Right lobe of liver (tissue), 6 donors: ENCODE data around the gene RAB4A. TPM values are rescaled to one million over a fixed set of nuclear protein-coding genes. Genes with fewer than 3 reads are reported as not detected.

Experiments used
- ATAC-seq, 4 donors: fragments of 200-7000 bp; cut with Tn5 transposase; one replicate each; pipeline ENCODE4 v1.9.1; 2020; ENCODE audit warnings: mild to moderate bottlenecking in 4 of 4, moderate library complexity in 4 of 4
- DNase-seq, 3 donors: peaks; one replicate each; pipeline ENCODE4 v3.0.0-alpha.2; 2020
- H3K27ac ChIP-seq, 3 donors: fragments of 200-600 bp; one replicate each; pipeline ENCODE4 v1.8.0; 2022
- H3K27me3 ChIP-seq, 2 donors: fragments of 200-600 bp; one replicate each; pipeline ENCODE4 v1.8.0; 2022
- H3K36me3 ChIP-seq, 4 donors: fragments of 200-600 bp; sonication (generic) in 1 of 4; one replicate each; pipeline versions ENCODE4 v1.5.1 to v1.8.0; 2017 to 2022; ENCODE audit warnings: control low read depth in 1 of 4
- H3K4me1 ChIP-seq, 4 donors: fragments of 200-600 bp; sonication (generic) in 1 of 4; one replicate each; pipeline versions ENCODE4 v1.5.1 to v1.8.0; 2017 to 2022; ENCODE audit warnings: control low read depth in 1 of 4
- H3K4me3 ChIP-seq, 3 donors: fragments of 200-600 bp; one replicate each; pipeline ENCODE4 v1.8.0; 2022
- H3K9me3 ChIP-seq, 4 donors: fragments of 200-600 bp; sonication (generic) in 1 of 4; one replicate each; pipeline versions ENCODE4 v1.5.1 to v1.8.0; 2017 to 2022; ENCODE audit warnings: control low read depth in 1 of 4
- CTCF ChIP-seq, 4 donors: fragments of 200-600 bp in 3 of 4; fragments of 450-650 bp in 1 of 4; IDR thresholded peaks; one replicate each; pipeline versions ENCODE4 v1.5.1 to v1.8.0; 2016 to 2022; ENCODE audit warnings: antibody characterized with exemption in 4 of 4, mild to moderate bottlenecking in 2 of 4
- POLR2A ChIP-seq: fragments of 450-650 bp; IDR thresholded peaks from one replicate; pipeline ENCODE4 v1.6.1; 2017; ENCODE audit warnings: antibody characterized with exemption, mild to moderate bottlenecking
- WGBS: methylation state at CpG from one replicate; pipeline ENCODE4 v1.1.6; 2018; ENCODE audit warnings: low coverage, low lambda C conversion rate; ENCODE audit not compliant: insufficient coverage; ENCODE audit errors: missing lambda C conversion rate; 5-methylcytosine and 5-hydroxymethylcytosine counted together
- intact Hi-C, 2 donors: fragments of 100-400 bp; cut with DNase I; formaldehyde crosslinking; loops; one replicate each; pipeline versions ENCODE4 v1.11.2 to v1.14.1; 2022
- total RNA-seq, 6 experiments: library from RNA; depleted of rRNA in 2 of 6; stranded (reverse); fragments of >200 nt in 2 of 6; fragmentation: NEBNext Ultra II Directional in 3 of 6; extraction: Animal tissue kit (Norgen Biotek cat#: 25700) in 3 of 6; gene quantifications; one replicate each; pipeline versions ENCODE4 v1.1.0 to v1.2.4, GENCODE V29; 2016 to 2023
- donor health status: DM: no; HTN: yes; CAD: no.
- donor health status: DM: no; HTN: no; CAD: no.
- donor health status: DM: no; HTN: no; CAD: no.
- donor health status: DM: no; HTN: yes; CAD: no.
- donor health status: DM: no; HTN: yes; CAD: no.

Gene RAB4A
- total RNA-seq, 6 experiments from 2014 or later: 23.3 to 66.4 (median 50.0) TPM

DNA sequence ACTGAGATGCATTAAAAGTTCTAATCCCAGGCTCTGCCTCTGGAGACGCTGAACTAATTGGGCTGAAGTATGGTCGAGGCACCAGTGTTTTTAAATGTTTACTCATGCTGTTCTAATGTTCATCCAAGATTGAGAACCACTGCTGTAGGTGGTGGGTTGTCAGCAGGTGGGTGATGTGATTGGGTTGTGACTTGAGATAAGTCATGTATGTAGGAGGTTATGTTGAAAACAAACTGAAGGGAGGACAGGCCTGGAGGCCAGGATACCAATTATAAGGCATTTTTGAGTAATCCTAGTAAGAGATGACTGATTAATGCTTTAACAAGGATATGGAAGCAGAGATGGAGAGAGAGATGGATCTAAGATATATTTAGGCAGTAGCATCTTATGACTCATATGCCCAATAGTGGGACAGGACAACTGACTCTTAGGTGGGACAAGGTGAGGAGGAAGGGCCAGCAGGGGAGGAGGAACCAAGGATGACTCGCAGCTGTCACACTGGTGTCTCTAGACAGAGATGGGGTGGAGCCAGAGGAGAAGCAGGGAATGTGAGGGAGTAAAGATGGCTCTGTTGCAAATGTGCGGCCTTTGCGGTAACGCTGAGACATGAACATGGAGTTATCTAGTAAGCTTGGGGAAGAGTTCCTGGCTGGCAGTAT lies 29.3 kb downstream of the RAB4A start:
- no peak for TF ChIP-seq POLR2A
- no peak for TF ChIP-seq CTCF (IDR thresholded peaks at IDR 0.05)
- Histone ChIP-seq H3K9me3 (no peaks in the 10 kb centered on the region), H3K4me3 (no peak overlapping the region), H3K27me3 (no peaks in the 10 kb centered on the region), H3K36me3 (peaks cover 0 to 59% (median 16%) of the 10 kb centered on the region in 4 donors), H3K27ac (no peak overlapping the region), H3K4me1 (peaks cover 0 to 18% (median 2%) of the 10 kb centered on the region in 4 donors)
- no peak for ATAC-seq
- intact Hi-C loops: no loop called here
- DNase-seq: no peak
- WGBS: 95% methylated on average over 6 of the region's 6 CpGs

DNA sequence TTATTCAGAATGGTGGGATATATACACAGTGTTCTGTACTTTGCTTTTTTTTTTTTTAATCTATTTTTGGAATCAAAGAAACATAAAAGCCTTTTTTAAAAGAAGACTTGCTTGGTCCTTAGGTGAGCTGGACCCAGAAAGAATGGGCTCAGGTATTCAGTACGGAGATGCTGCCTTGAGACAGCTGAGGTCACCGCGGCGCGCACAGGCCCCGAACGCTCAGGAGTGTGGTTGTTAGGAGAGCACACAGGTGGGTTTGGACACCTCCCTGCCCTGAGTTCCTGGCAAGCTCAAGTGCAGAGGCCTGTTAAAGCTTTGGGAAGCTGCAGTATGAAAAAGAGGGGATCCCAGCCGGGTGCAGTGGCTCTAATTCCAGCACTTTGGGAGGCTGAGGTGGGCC lies 31.8 kb downstream of the RAB4A start:
- Histone ChIP-seq H3K4me1 (peaks cover 0 to 18% (median under 1%) of the 10 kb centered on the region in 4 donors), H3K27ac (no peak overlapping the region), H3K9me3 (no peaks in the 10 kb centered on the region), H3K27me3 (no peaks in the 10 kb centered on the region), H3K36me3 (peaks cover 0 to 74% (median 19%) of the 10 kb centered on the region in 4 donors), H3K4me3 (no peak overlapping the region)
- DNase-seq (no peak), ATAC-seq (no peak)
- TF ChIP-seq POLR2A: no peak
- no peak for TF ChIP-seq CTCF (IDR thresholded peaks at IDR 0.05)
- intact Hi-C loops: no loop called here
- 91% methylated on average over 8 of the region's 8 CpGs for WGBS

GRCh38 chr1:229303855-229304254 lies 32.9 kb downstream of the RAB4A start:
- WGBS: 92% methylated on average over 4 of the region's 4 CpGs

GRCh38 chr1:229305392-229305791 lies 34.5 kb downstream of the RAB4A start:
- Histone ChIP-seq H3K27me3 (no peaks in the 10 kb centered on the region), H3K4me3 (no peak overlapping the region), H3K4me1 (peaks cover 0 to 10% (median 0%) of the 10 kb centered on the region in 4 donors), H3K36me3 (peaks cover 0 to 59% (median 16%) of the 10 kb centered on the region in 4 donors), H3K27ac (no peak overlapping the region), H3K9me3 (no peaks in the 10 kb centered on the region)
- WGBS: 62% methylated on average over 2 of the region's 2 CpGs
- TF ChIP-seq CTCF (IDR thresholded peaks at IDR 0.05): no peak
- no peak for TF ChIP-seq POLR2A
- no peak for DNase-seq
- intact Hi-C loops: no loop called here
- no peak for ATAC-seq

More at GRCh38 chr1:229303855-229304254, 32.9 kb downstream of the RAB4A start:
- DNase-seq (no peak), ATAC-seq (no peak)
- no peak overlapping the region for H3K4me3 ChIP-seq
- H3K36me3 ChIP-seq: peaks cover 0 to 73% (median 20%) of the 10 kb centered on the region in 4 donors
- intact Hi-C loops: no loop called here
- H3K4me1 ChIP-seq: peaks cover 0 to 17% (median 0%) of the 10 kb centered on the region in 4 donors
- H3K27me3 ChIP-seq: no peaks in the 10 kb centered on the region
- no peaks in the 10 kb centered on the region for H3K9me3 ChIP-seq
- no peak overlapping the region for H3K27ac ChIP-seq
- TF ChIP-seq POLR2A (no peak), CTCF (IDR thresholded peaks at IDR 0.05) (no peak)
